ENCODE results near the gene FAM149B1. TPM values are rescaled to one million over a fixed set of nuclear protein-coding genes. Genes with fewer than 3 reads are reported as not detected.
A peak's percentile ranks its signal among the peaks of the same experiment; 100 is the strongest.

Gene FAM149B1
- total and polyA plus RNA-seq, 3 donors from 2014 or later, result 28.7 to 65.1 (median 42.0) TPM

GRCh38 chr10:73247509-73248258 is 79.8 kb downstream of the FAM149B1 start:
- H3K4me1 ChIP-seq, result peaks cover 28% of the 10 kb centered on the region

GRCh38 chr10:73248259-73248724 is 80.4 kb downstream of the FAM149B1 start:
- WGBS, 2 donors, result 67 to 72% methylated on average over 5 of the region's 5 CpGs
- Histone ChIP-seq H3K9me3 (no peaks in the 10 kb centered on the region), H3K27ac (peak overlapping the region in 1 of 2 donors; percentile 90), H3K4me1 (peaks cover 31% of the 10 kb centered on the region), H3K4me3 (no peak overlapping the region), H3K27me3 (no peaks in the 10 kb centered on the region), H3K36me3 (ENCODE audit: low read depth, missing control alignments) (no peaks in the 10 kb centered on the region)
- intact Hi-C loops (cut with DNase I; ENCODE audit: low total_unique reads), result no loop called here
- TF ChIP-seq CTCF (IDR thresholded peaks at IDR 0.05) (no peak), POLR2A (IDR thresholded peaks at IDR 0.05) (no peak)
- DNase-seq, result no peak

More at GRCh38 chr10:73247509-73248258, 79.8 kb downstream of the FAM149B1 start:
- intact Hi-C loops (cut with DNase I; ENCODE audit: low total_unique reads), result no loop called here
- H3K9me3 ChIP-seq, result no peaks in the 10 kb centered on the region
- no peaks in the 10 kb centered on the region for H3K36me3 ChIP-seq (ENCODE audit: low read depth, missing control alignments)
- peak overlapping the region; percentile 74 to 90 for H3K27ac ChIP-seq
- no peak for TF ChIP-seq POLR2A (IDR thresholded peaks at IDR 0.05)
- no peak for TF ChIP-seq CTCF (IDR thresholded peaks at IDR 0.05)
- no peaks in the 10 kb centered on the region for H3K27me3 ChIP-seq
- peak overlapping the region; percentile 80 to 88 for H3K4me3 ChIP-seq
- WGBS, 2 donors, result 22 to 27% methylated on average over 4 of the region's 4 CpGs
- DNase-seq, result no peak

GRCh38 chr10:73251683-73252444 is 83.9 kb downstream of the FAM149B1 start:
- no peaks in the 10 kb centered on the region for H3K36me3 ChIP-seq (ENCODE audit: low read depth, missing control alignments)
- peak overlapping the region; percentile 88 to 93 for H3K27ac ChIP-seq
- no peak for TF ChIP-seq CTCF (IDR thresholded peaks at IDR 0.05)
- TF ChIP-seq POLR2A (IDR thresholded peaks at IDR 0.05), result no peak
- H3K9me3 ChIP-seq, result no peaks in the 10 kb centered on the region
- no peaks in the 10 kb centered on the region for H3K27me3 ChIP-seq
- DNase-seq, result peak; percentile 21
- 12 to 19% methylated on average over 15 to 21 of the region's 23 CpGs for WGBS, 2 donors
- peaks cover 25% of the 10 kb centered on the region for H3K4me1 ChIP-seq
- H3K4me3 ChIP-seq, result peak overlapping the region; percentile 73 to 98
- intact Hi-C loops (cut with DNase I; ENCODE audit: low total_unique reads), result no loop called here

- H3K4me3 ChIP-seq, result peak within 1 kb of the TSS; percentile 73 to 98
- TF ChIP-seq POLR2A (IDR thresholded peaks at IDR 0.05) (peak; percentile 59), CTCF (IDR thresholded peaks at IDR 0.05) (peak in 1 of 3 experiments; percentile 28)
- intact Hi-C loops (cut with DNase I; ENCODE audit: low total_unique reads), result no loop called here
Observed at GRCh38 chr10:73252445-73253224, 84.7 kb downstream of the FAM149B1 start, which contains the start of gene MRPS16. Gene MRPS16 (minus strand): TSS chr10:73252644. CDS start chr10:73252482, 162 bp downstream.

More at GRCh38 chr10:73252445-73253224, 84.7 kb downstream of the FAM149B1 start, which contains the start of gene MRPS16:
- no peaks in the 10 kb centered on the region for H3K27me3 ChIP-seq
- H3K4me1 ChIP-seq, result peaks cover 22% of the 10 kb centered on the region
- WGBS, 2 donors, result 0% methylated on average over 30 to 51 of the region's 51 CpGs
- no peaks in the 10 kb centered on the region for H3K36me3 ChIP-seq (ENCODE audit: low read depth, missing control alignments)
- peak; percentile 98 for DNase-seq
- H3K9me3 ChIP-seq, result no peaks in the 10 kb centered on the region
- peak within 1 kb of the TSS; percentile 88 to 93 for H3K27ac ChIP-seq

All from testis (tissue), 3 donors.